OCI-M2 (cell line): ENCODE measurements around the gene PTPRN2.

Experiments
- DNase-seq: peaks from one replicate; lab custom pipeline; 2025; ENCODE audit not compliant: unreplicated experiment; lab: John Stamatoyannopoulos, UW

PTPRN2 gene

DNA sequence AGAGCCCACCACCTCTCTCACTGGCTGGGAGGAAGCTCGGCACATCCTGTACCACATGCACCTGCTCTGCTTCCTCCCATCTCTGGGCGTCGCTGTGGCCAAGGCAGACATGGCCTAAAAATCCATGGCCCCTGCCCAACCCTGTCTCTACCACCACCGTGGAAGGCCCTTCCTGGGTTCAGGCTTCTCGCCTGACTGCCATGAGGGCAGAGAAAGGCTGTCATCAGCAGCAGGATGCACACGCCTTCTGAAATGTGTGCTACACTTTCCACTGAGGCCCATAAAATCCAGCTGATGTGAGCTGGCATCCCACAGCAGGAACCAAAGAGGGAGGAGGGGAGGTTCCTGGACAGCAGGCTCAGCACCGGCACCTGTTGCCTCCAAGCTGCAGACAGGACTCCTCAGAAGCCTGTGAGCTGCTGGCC is 93.4 kb downstream of the PTPRN2 start:
- DNase-seq, result no peak

DNA sequence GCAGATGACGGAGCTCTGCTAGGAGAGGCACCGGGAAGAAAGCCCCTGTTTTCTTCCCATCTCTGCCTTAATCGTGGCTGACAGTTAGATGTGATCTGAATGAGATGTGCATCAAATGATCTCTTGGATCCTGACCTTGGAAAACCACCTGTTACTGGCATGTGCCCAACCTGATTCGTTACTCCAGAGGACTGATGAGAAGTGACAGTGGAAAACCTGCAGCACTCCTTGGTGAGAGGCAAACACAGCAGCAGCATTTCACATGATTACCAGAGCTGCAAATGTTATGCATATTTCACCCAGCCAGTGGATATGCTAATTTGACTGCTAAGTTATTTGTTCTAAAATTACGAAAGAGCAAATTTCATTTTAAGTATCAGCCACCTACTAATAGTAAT is 95.3 kb downstream of the PTPRN2 start:
- no peak for DNase-seq

DNA sequence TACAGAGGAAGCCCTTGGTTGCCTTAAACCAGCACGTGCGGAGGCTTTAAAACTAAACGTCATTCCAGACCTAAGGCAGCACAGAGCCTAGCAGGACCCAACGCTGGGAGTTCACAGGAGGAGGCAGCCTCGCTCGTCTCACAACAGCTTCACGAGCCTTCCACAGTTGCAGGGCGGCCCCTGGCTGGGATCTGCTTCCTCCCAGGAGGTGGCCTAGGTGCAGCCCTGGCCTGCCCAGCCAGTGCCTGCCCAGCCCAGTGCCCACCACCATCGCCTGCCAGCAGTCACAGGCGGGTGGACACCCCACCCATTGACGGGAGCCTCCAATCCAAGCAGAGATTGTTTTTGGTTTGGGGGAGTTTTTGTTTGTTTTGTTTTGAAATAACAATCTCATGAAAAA is 96.5 kb downstream of the PTPRN2 start:
- DNase-seq, result no peak

DNA sequence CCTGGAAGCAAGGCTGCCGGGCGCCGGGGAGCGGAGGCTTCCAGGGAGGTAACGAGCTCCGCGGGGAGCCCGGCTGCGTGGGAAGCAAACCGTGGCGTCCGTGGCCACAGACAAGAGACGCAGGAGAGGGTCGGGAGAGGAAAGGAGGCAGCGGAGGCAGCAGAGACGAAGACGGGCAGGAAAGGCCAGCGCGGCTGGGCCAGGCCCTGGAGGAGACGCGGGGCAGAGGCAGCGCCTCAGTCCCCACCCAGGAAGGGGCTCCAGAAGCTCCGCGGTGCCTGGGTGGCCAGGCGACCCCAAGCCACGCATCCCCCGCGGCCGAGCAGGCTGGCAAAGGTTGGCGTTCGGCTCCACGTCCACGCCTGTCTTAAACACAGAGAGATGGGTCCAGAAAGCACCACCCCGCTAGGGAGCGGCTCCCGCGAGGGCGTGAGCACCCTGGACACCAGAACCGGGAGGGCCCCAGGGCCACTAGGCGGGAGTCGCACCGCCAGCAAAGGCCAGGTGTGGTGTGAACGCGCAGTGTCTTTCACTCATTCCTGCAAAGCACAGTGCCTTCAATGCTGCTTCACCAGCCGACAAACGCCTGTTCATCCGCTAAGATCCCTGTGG is 97.3 kb downstream of the PTPRN2 start:
- no peak for DNase-seq

DNA sequence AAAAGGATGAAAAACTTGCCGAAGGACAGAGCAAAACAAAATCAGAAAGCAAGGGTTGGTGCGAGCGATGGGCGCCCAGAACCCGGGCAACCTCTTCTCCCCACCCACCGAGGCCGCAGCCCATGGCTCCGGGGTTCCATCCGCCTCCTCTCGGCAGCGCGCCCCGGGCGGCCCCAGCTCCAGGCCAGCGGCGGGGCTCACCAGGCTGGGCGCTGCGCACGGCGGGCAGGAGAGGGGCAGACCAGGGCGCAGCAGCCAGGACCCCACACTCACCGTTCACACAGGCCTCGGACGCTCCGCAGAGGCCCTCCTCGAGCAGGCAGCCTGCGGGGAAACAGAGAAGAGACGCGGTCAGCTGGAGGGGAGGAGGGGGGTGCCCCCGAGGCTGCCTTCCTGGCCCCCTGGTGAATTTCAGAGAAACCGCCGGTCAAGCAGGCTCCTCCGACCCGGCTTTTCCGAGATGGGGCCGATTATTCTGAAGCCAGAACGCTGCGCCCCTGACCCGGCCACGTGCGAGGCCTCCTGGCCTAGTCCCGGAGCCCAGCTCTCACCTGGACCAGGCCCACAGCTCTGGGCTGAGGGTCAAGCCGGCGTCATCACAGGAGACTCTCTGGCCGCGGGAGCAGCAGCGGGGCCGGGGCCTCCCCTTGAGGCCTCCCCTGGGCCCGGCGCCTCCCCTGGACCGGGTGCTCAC is 98.0 kb downstream of the PTPRN2 start:
- no peak for DNase-seq

DNA sequence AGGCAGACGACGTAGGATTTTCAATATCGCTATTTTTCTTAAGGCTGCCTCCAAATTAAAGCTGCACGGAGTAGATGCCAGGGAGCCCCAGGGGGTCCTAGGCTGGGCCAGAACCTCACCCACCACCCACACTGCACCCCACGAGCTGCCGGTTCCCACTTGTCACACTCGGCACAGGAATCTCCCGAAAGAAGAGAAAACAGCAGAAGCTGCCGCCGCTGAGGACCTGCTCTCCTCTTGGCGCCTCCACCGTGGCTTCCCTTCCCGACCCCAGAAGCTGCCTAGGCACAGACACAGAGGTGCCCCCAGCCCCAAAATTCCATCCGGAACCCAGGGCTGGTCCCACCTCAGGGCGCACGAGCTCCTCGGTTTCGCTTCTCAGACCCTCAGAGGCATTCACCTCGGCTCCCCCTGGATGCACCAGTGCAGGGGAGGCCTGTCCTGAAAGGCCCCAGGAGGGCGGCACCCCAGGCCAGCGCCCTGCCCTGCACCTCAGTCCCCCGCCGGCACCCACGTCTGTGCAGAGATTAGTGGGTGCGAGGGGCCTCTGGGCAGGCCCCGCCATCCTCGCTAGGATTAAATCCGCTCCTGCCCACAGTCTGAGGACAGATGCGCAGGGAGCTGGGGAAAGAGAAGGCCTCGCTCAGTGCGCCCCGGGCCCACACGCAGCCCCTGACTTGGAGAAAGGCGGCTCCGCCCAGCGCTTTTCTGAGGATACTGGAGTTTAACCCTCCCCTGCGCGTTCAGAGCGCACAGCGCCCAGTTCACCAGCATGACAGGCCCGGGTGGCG is 99.2 kb downstream of the PTPRN2 start:
- DNase-seq, result no peak

DNA sequence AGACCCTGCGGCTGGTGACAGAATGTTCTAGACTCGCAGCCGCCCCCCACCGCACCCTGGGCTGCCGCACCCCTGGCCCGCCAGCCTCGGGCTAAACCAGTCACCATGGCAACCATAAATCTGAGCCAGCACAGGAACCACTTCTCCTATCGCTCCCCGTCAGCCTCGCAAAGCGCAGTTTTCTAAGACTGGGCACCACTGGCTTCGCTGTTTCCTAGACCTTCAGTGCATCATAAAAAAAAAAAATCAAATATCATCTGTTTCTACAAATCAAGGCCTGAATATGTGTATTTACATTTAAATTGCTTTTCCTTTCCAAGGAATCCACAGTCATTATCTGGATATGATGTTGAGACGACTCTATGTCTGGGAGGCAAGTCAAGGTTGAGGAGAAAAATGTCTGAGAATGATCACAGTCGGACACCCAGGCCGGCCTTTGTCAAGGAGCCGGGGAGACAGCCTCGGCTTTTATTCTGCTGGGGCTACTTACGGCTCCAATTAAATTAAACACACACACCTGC is 99.9 kb downstream of the PTPRN2 start:
- no peak for DNase-seq

DNA sequence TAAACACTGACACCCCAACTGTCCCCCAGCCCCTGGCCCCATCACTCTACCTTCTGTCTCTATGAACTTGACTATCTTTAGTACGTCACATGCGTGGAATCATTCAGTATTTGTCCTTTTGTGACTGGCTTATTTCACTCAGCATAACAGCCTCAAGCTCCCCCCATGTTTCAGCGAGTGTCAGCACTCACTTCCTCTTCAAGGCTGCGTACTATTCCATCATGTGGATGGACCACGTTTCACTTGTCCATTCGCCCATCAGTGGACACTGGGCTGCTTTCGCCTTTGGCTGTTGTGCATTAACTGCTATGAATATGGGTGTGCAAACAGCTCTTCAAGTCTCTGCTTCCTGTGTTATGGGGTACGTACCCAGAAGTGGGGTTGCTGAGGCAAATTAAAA is 100.7 kb downstream of the PTPRN2 start:
- no peak for DNase-seq

DNA sequence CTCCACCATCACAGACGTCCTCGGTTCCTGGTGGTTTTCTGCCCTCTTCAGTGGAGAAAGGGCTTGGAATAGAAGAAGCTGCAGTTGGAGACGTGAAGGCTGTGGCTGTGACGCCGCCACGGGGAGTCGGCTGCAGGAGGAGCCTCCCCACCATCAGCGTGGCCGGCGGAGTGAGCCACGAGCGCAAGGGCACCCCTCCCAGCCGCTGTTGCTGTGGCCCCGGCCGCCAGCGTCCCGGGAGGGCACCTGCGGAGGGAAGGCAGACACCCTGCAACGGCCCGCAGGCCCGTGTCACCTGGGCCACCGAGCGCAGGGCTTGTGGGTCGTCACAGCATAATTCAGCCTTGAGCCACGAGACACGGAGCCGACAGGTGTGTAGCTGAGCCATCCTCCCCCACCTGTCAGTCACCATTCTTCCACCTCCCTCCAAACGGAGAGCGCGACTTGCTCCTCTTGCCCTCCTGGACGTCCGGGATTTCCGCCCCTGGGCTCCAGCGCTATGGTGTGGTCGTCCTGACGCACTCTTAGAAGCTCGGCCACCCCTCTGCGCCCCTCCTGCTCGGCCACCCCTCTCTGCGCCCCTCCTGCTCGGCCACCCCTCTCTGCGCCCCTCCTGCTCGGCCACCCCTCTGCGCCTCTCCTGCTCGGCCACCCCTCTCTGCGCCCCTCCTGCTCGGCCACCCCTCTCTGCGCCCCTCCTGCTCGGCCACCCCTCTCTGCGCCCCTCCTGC is 102.7 kb downstream of the PTPRN2 start:
- DNase-seq, result no peak

DNA sequence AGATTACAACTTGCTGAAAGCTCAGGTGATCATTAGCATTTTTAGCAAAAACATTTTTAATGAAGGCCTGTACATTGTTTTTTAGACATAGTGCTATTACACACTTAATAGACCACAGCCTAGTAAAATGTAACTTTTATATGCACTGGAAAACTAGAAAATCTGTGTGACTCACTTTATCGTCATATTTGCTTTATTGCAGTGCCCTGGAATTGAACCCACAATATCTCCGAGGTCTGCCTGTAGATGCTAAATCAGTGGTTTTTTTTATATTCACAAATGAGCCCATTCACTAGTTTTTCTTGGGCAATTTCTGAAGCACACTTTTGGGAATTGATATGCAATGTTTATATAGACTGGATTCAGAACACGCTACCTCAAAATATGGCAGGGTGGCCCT is 105.1 kb downstream of the PTPRN2 start:
- no peak for DNase-seq

DNA sequence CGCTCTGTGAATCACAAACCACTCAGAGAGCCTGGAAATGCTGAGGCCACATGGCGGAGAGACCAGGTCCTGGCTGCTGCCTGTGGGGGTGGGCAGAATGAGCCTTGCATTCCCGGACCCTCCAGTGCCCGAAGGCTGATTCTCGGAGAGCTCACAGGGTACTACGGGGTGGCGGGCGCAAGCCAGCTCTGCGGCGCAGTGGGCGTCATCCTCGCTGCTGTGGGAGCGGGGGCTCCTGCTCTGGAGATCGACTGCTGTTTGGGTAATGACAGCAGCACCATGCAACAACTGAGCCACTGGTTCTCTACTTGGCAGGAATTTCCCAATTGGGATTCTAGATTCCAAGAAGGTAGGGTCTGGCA is 108.0 kb downstream of the PTPRN2 start:
- DNase-seq, result no peak

DNA sequence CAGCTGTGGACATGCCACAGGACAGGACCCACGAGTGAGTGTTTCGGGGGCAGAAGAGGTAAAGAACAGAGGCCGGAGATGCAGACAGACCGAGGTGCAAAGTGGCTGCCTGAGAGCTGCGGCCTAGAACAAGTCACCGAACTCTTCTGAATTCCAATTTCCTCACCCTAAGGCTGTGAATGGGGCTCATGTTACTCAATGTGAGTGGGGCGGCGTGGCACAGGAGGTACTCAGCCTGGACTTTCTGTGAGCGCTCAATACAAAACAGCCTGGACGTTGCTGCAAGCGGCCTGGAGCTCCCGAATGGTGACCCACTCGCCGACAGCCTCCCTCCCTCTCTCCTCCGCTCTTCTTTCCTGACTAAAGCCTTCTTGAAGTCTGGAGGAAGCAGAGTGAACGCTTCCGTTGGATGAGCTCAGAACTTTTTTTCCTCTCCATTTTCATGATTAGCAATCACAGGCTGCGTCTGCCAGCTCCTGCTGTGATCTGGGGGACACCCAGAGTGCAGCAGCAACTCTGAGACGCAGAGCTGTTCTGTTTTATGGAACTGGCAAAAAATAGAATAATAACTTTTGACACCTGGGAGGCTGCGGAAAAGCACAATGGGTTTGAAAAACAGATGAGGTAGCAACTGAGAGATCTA is 108.5 kb downstream of the PTPRN2 start:
- no peak for DNase-seq

DNA sequence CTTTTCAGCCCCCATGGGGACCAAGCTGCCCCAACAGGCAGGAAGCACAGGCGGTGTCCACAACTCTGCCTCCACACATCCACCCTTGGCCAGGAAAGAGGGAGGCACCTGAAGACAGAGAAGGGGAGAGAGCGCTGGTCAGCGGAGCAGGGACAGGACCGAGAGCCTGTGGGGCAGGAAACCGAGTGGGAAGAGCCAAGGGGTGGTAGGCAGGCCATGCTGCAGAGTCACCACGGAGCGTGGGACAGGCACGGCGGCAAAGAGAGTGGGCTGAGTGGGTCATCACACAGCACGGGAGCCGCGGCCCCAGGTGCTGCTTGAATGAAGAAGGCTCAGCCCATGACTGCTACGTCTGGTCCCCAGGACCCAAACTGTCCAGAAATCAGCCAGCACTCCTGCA is 109.8 kb downstream of the PTPRN2 start:
- no peak for DNase-seq

DNA sequence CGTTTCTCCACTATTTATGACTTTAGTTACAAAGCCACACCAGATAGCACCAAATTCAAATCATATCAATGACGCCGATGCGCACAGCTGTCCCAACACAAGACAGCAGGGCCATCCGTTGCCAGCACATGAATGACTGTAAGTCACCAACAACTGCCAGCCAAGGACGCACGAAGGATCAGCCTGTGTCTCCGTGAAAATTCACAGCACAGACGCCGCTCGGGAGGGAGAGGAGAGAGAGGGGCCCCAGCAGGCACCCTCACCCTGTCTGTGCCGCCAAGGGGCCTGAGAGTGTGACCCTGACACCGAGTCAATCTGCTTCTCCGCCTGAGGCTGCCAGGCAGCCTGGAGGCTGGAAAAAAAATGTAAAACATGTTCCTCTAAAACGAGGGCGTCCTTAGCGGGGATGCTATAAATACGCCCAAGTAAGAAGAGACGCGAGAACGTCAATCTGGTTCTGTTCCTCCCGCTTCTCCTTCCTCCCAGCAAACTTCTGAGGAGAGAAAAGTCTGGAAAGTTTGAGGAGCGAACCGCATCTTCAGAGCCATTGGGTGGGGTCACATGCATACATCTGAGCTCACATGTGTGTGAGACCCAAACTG is 111.2 kb downstream of the PTPRN2 start:
- DNase-seq, result no peak

DNA sequence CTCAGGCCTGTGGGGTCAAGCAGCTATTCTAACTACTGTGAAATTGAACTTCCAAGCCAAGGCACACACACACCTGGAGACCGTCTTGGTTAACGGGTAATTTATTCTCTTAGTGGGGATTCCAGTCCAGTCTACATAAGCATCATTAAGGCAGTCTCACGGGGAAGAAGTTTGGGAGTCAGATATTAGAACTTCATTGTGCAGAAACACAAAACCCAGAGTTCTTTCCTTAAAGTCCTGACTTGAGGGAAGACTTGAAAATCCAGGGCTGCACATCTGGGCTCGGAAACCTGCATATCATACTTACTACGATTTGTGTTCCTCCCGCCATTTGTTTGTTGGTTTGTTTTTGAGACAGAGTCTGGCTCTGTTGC is 112.0 kb downstream of the PTPRN2 start:
- no peak for DNase-seq

DNA sequence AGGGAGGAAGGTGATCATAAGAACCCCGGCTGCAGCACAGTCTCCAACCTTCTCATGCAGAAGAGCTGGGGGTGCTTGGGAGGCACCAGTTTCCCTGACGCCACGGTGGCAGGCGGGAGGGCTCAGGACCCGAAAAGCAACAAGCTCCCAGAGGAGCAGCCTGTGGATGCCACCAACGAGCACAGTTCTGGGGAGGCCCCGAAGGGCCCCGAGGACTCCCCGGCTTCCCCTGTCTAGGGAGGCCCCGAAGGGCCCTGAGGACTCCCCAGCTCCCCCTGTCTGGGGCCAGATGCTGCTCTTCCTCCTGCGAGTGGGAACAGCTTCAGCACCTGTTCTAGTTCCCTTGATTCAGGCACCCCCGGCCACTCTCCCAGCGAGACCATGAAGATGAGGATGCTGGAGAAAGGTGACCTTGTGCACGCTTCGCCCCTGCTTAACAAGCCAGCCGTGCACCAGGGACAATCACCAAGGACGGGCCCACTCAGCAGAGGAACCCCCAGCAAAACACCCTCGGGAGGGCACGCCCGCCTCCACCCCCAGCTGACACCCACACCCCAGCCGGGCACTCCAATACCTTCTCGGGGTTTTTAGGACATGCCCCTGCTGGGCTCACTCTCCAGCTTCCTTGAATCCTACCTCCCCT is 112.5 kb downstream of the PTPRN2 start:
- DNase-seq, result no peak

DNA sequence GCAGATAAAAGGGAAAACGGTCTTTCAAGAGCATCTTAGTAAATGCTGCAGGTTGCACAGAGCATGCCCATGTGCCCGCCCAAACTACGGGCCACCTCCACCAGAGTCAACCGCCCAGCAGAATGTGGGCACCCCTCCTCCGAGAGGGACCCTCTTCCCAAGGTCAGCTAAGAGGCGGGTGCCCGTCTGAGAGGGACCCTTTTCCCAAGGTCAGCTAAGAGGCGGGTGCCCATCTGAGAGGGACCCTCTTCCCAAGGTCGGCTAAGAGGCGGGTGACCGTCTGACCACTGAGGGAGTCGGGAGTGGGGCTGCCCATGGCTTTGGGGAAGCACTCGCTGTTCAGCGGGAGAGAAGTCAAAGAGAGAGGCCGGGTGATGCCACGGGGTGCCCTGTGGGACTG is 113.1 kb downstream of the PTPRN2 start:
- no peak for DNase-seq

DNA sequence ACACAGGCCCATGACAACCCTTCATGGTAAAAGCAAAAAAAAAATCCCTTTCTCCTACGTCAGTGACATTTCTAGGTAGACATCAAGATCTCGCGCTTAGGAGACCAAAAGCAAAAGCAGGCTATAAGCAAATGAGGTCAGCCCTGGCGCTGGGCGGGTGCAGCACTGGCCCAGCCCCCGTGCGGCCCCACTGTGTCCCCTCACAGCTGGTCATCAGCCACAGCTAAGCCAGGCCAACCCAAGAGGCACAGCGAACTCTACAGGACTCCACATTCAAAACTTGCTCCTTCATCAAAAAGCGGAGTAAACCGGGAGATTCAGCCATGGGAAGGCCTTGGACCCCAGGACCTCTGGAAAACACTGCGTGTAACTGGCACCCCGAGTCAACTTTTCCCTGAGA is 113.7 kb downstream of the PTPRN2 start:
- no peak for DNase-seq

DNA sequence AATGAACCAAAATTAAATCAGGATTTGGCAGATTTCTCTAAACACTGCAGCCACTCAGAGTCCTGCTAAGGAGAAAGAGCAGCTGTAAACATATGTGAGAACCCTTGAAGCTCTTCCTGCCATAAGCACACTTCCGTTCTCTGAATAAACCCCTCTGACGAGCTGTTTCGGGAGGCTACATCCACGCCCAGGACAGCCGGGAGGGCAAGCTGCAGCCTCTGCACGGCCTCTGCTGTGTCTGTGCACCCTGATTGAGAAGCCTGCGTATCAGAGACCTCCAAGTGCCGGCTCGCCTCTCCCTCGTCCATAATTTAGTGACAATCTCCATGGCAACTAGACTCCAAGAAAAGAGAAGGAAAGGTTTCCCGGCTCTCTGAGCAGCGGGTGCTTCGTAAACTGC is 114.4 kb downstream of the PTPRN2 start:
- no peak for DNase-seq

DNA sequence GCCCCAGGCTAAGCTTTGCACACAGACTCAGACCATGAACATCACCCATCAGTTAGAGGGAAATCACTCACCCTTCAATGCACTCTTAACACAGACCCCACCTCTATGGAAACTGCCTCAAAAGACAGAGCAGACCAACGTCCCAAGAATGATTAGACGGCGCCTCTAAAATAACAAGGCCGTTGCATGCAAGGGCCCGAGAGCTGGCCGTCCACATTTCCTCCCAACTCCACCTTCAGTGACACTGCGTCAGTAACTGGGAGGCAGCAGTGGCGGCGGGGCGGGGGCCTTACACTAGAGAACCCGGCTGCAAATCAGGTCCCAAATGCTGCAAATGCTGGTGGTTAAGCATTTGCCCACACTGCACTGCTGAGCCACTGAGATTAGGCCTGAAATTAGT is 115.0 kb downstream of the PTPRN2 start:
- no peak for DNase-seq
